NCI-H2171 (cell line): ENCODE data around the gene GAS2L3.
"Not testable (repeated sequence)": the region's sequence is repeated elsewhere in the genome, so short reads cannot be mapped to it uniquely, and the experiment has no call there.

Experiments
- DNase-seq: peaks from one replicate; lab custom pipeline; 2025; lab: John Stamatoyannopoulos, UW

Gene GAS2L3

DNA sequence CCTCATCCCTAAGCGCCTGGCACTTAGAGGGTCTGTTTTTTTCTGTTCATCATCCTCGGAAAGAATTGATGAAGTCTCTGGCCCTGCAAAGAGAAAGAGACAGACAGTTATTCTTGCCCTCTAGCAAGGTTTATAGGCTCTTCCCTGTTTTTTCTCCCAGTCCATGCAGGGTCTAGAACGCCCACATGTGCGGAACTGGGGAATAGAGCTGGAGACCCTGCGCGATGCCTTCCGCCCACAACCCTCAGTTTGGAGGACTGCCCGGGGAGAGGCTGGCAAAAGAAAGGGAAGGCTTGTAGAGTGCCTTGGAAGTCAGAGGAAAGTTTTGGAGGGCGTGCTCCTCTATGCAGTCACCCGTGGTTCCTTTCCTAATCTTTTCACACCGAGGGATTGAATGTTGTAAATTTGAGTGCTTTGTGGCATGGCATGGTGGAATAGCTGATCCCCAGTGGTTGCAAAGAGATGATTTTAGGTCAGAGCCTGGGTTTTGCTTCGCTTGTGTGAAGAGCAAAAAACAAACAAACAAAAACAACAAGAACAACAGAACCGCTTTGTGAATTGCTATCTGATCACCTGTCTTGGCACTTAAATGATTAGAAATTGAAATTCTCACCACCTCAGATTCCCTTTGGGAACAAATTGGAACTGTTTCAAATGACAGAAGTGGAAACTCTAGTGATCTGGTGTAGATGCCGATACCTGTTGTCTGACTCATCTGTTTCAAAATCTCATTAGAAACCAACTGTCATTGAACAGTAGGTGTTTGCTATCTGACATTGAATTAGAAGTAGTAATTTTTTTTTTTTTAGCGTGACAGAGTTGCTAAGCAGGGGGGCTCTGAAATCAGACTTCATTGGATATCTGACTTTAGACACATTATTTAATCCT lies 947 bp downstream of the GAS2L3 start:
- DNase-seq = no peak

DNA sequence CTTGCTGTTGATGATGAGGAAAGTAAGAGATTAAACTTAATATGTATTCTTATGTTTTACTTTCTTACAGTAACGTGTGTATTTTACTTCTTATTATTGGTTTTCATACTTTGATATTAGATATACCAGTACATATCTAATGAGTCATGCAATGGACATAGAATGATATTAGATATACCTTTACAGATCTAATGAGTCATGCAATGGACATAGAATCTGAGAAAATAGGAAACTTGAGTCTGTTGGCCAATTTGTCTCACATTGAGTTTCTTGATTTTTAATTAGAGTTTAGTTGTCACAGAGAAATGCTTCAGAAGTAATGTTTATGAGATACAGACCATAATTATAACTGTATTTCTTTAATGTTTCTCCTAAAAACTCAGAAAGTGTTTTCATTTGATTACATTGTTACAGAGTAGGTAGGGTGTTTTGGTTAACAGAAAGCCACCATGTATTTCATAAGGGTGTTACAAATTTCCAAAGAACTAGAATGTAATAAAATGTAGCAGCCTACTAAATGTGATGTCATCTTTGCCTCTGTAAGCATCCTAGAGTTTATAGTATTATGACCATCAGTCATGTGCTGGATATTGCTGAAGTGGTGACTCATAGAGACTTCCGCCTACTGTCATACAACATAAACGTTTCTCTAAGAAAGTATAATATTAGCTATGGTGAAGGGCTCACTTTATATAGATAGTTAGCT lies 3.0 kb downstream of the GAS2L3 start:
- no peak for DNase-seq

- DNase-seq = no peak
Observed at GRCh38 chr12:100578923-100579322, 5.4 kb downstream of the GAS2L3 start.

- no peak for DNase-seq
Observed at GRCh38 chr12:100579844-100580243, 6.4 kb downstream of the GAS2L3 start.

- no peak for DNase-seq
Observed at GRCh38 chr12:100584256-100584655, 10.8 kb downstream of the GAS2L3 start.

DNA sequence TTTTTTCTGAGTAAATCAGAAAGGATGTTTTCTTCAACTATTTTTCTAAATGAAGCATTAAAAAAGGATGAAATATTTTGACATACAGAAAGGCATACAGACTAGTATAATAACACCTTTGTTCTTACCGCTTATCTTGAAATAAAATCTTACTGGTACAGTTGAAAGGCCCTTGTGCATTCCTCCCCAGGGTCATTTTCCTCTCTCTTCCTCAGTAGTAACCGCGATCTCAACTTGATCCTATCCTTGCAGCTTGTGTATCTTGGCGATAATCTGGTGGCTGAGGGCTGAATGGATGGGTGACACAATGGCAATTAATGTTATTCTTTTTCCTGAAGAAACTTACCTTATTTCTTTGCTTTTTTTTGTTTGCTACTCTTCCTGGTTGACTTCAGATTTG lies 18.5 kb downstream of the GAS2L3 start:
- no peak for DNase-seq

DNA sequence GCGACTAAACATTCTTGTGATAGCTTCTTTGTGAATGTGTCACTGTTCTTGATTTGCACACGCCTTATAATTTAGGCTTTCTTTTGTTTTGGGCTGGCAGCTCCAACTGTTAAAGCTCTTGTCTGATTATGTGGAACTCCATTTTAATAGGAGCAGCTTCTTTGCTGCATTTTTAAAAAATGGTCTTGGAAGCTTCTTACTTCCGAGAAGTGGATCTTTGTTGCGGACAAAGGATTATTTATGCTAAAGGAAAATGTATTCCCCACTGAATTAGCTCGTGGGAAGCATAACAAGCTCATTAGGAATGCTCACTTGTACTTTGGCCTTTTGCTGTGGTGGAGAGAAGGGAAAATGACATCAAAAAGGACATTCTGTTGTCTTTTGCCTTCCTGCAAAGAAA lies 20.0 kb downstream of the GAS2L3 start:
- no peak for DNase-seq

GRCh38 chr12:100601626-100602025 lies 28.1 kb downstream of the GAS2L3 start:
- no peak for DNase-seq

GRCh38 chr12:100602997-100603396 lies 29.5 kb downstream of the GAS2L3 start:
- not testable (repeated sequence) for DNase-seq

DNA sequence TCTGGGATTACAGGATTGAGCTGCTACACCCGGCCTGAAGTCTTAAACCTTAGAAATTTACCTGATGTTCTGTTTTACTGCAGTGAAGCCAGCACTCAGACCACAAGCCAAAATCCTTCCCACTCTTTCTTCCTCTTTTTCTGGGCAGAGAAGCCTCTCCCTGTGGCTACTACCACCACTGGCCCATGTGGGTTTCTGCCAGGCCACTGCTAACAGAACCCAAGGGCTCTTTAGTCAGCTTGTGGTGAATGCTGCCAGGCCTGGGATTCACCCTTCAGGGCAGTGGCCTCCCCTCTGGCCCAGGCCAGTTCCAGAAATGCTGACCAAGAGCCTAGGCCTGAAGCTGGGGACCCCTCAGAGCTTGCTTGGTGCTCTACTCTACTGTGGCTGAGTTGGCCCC lies 35.3 kb downstream of the GAS2L3 start:
- no peak for DNase-seq

GRCh38 chr12:100610666-100611430 lies 37.4 kb downstream of the GAS2L3 start:
- no peak for DNase-seq

- no peak for DNase-seq
Observed at GRCh38 chr12:100612606-100613005, 39.1 kb downstream of the GAS2L3 start.

- no peak for DNase-seq
Observed at GRCh38 chr12:100624571-100624970, 51.1 kb downstream of the GAS2L3 start.

DNA sequence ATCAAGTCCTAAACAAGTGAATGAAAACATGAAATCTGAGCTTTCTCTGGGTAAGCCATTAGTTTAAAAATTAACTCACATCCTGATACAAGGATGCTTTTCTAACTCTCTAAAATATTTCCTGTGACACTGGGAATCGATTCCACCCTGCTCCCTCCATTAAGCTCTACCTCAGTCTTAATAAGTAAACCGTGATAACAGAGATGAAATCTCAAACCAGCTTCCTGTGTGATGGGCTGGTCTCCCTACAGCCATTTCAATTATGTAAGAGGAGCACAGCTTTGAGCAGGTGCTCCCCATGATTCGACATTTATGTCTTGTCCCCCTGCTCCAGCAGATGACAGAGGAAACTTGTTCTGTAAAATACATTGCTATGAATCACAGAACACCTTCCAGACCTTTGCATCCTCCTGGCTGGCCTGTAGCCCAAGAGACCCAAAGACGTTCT lies 59.0 kb downstream of the GAS2L3 start:
- no peak for DNase-seq

GRCh38 chr12:100633082-100633785 lies 59.8 kb downstream of the GAS2L3 start:
- not testable (repeated sequence) for DNase-seq

- no peak for DNase-seq
Observed at GRCh38 chr12:100643246-100643645, 69.8 kb downstream of the GAS2L3 start.

DNA sequence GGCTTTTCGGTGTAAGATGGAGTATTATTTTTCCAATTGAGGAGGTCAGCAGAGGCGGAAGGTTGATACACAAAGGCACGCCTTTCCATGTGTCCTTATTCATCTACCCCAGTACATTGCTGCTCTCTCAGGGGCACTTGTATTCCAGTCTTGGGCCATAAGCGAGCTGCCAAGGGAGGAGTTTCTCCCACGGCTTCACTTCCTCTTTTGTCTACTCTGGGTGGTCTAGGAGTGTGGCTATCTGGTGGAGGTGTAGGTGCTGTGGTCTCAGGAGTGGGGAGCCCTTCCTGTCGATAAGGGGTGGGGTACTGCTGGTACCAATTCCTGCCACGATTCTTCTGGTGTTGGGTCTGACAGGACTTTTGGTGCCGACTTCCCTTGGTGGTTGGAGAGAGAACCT lies 73.4 kb downstream of the GAS2L3 start:
- no peak for DNase-seq

DNA sequence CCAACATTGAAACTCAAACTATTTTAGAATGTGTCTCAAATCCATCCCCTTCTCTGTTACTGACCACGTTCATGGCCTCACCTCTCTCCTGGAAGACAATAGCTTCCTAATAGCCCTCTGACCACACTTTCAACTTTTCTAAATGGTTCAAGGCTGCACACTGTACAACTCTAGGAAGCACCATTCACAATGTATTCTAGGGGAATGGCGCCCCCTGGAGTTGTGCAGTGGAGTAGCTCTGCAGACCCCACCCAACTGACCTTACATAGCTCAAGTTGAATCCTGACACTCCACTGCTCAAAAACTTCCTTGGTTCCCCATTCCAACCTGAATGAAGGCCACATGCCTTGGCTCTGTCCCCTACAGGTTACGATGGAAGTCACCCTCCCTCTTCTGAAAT lies 77.6 kb downstream of the GAS2L3 start:
- DNase-seq = no peak

GRCh38 chr12:100651694-100652093 lies 78.2 kb downstream of the GAS2L3 start:
- no peak for DNase-seq

DNA sequence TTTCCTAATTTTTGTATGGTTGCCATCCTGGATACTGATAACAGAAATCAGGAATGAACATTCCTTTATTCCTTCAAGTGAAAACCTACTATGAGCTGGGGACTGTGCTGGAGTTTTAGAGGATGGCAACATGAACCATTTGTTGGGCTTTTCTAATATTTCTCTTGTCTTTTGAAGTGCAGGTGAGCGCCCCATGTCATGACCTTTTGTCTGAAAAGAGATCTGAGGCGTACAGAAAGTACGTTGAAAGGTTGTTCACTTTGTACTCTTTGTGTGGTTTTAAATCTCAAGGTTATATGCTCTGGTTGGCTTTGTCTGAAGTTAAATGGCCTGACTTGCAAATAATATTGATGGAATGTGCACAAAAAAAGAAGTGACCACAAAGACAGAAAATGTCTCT lies 79.0 kb downstream of the GAS2L3 start:
- DNase-seq = no peak

DNA sequence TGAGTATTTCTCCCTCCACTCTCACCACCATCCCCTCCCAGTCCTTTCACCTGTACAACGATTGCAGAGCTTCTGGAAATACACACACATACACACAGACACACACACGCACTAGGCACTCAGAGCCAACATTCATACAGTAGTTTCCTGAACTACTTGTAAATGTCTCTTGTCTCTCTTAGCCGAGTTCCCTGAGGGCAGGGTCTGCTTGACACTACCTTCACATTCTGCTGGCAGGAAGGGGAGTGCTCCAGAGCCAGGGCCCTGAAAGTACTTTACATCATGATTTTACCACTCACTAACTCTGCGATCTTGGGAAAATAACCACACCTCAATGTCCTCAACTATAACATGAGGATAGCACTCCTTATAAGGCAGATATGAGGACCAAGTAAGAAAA lies 82.7 kb downstream of the GAS2L3 start:
- DNase-seq = no peak

DNA sequence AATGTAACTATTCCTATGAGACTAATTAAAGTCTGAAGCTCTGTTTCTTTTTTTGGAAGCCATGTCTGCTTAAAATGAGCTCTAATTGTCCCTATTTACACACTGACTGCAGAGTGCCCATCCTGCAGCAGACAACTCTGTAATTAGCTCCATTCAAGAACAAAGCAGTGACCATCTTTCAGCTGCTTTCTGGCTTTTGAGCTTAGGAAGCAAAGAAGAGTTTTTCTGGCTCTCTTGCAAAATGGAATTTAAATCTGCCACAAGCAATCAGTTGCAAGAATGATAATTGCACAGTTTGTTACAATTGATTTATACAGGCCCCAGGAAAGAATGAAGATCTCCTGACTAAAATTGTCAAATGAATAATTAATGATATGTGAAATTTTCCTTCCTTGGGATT lies 83.4 kb downstream of the GAS2L3 start:
- DNase-seq = no peak
